ENCODE data around the gene DMD. TPM values are rescaled to one million over a fixed set of nuclear protein-coding genes. Genes with fewer than 3 reads are reported as not detected.
"Not testable (repeated sequence)": the region's sequence is repeated elsewhere in the genome, so short reads cannot be mapped to it uniquely, and the experiment has no call there.

DMD gene
- total RNA-seq, 4 donors from 2014 or later = 18.7 to 69.5 (median 38.5) TPM

GRCh38 chrX:31480696-31481095, 1730.7 kb downstream of the DMD start:
- Histone ChIP-seq H3K27me3 (no peaks in the 10 kb centered on the region), H3K36me3 (no peaks in the 10 kb centered on the region), H3K9me3 (no peaks in the 10 kb centered on the region), H3K4me1 (no peaks in the 10 kb centered on the region), H3K4me3 (no peak overlapping the region), H3K27ac (no peak overlapping the region)
- TF ChIP-seq POLR2A (IDR thresholded peaks at IDR 0.05) (no peak), CTCF (IDR thresholded peaks at IDR 0.05) (no peak), EP300 (IDR thresholded peaks at IDR 0.05) (no peak), POLR2AphosphoS5 (IDR thresholded peaks at IDR 0.05) (no peak)
- no peak for DNase-seq (ENCODE audit: low spot score in 2 of 2)
- 79% methylated on average over 4 of the region's 4 CpGs for WGBS

- H3K4me3 ChIP-seq = no peak overlapping the region
- DNase-seq (ENCODE audit: low spot score in 2 of 2) = no peak
- no peaks in the 10 kb centered on the region for H3K36me3 ChIP-seq
- WGBS = 95% methylated on average over 11 of the region's 11 CpGs
- H3K27ac ChIP-seq = no peak overlapping the region
- no peaks in the 10 kb centered on the region for H3K4me1 ChIP-seq
- TF ChIP-seq POLR2A (IDR thresholded peaks at IDR 0.05) (no peak), EP300 (IDR thresholded peaks at IDR 0.05) (no peak), CTCF (IDR thresholded peaks at IDR 0.05) (no peak), POLR2AphosphoS5 (IDR thresholded peaks at IDR 0.05) (no peak)
- no peaks in the 10 kb centered on the region for H3K27me3 ChIP-seq
- H3K9me3 ChIP-seq = no peaks in the 10 kb centered on the region
These were observed 1740.1 kb downstream of the DMD start for GRCh38 chrX:31471229-31471628.

- H3K4me1 ChIP-seq; H3K27me3 ChIP-seq; H3K36me3 ChIP-seq; H3K9me3 ChIP-seq; H3K4me3 ChIP-seq; H3K27ac ChIP-seq; DNase-seq (ENCODE audit: low spot score in 2 of 2): not testable (repeated sequence)
- WGBS = 84% methylated on average over 5 of the region's 7 CpGs
These were observed 1740.6 kb downstream of the DMD start for GRCh38 chrX:31470753-31471152.

- no peak for DNase-seq (ENCODE audit: low spot score in 2 of 2)
- H3K9me3 ChIP-seq = no peaks in the 10 kb centered on the region
- 34% methylated on average over 4 of the region's 4 CpGs for WGBS
- no peaks in the 10 kb centered on the region for H3K4me1 ChIP-seq
- no peak overlapping the region for H3K27ac ChIP-seq
- no peak overlapping the region for H3K4me3 ChIP-seq
- TF ChIP-seq CTCF (IDR thresholded peaks at IDR 0.05) = no peak
- no peak for TF ChIP-seq POLR2A (IDR thresholded peaks at IDR 0.05)
- no peak for TF ChIP-seq EP300 (IDR thresholded peaks at IDR 0.05)
- no peak for TF ChIP-seq POLR2AphosphoS5 (IDR thresholded peaks at IDR 0.05)
- no peaks in the 10 kb centered on the region for H3K36me3 ChIP-seq
- no peaks in the 10 kb centered on the region for H3K27me3 ChIP-seq
These were observed 1746.9 kb downstream of the DMD start for GRCh38 chrX:31464306-31464915.

- TF ChIP-seq CTCF (IDR thresholded peaks at IDR 0.05) = no peak
These were observed 1750.1 kb downstream of the DMD start for GRCh38 chrX:31461266-31461665.

GRCh38 chrX:31459361-31459760, 1752.0 kb downstream of the DMD start:
- no peaks in the 10 kb centered on the region for H3K9me3 ChIP-seq
- 47% methylated on average over 5 of the region's 5 CpGs for WGBS

More at GRCh38 chrX:31461266-31461665, 1750.1 kb downstream of the DMD start:
- no peak overlapping the region for H3K4me3 ChIP-seq
- no peaks in the 10 kb centered on the region for H3K4me1 ChIP-seq
- DNase-seq (ENCODE audit: low spot score in 2 of 2) = no peak
- H3K9me3 ChIP-seq = no peaks in the 10 kb centered on the region
- H3K27me3 ChIP-seq = no peaks in the 10 kb centered on the region
- H3K27ac ChIP-seq = no peak overlapping the region
- H3K36me3 ChIP-seq = no peaks in the 10 kb centered on the region

More at GRCh38 chrX:31459361-31459760, 1752.0 kb downstream of the DMD start:
- Histone ChIP-seq H3K36me3 (no peaks in the 10 kb centered on the region), H3K4me3 (no peak overlapping the region), H3K4me1 (no peaks in the 10 kb centered on the region), H3K27me3 (no peaks in the 10 kb centered on the region), H3K27ac (no peak overlapping the region)
- DNase-seq (ENCODE audit: low spot score in 2 of 2) = no peak
- no peak for TF ChIP-seq POLR2AphosphoS5 (IDR thresholded peaks at IDR 0.05)
- TF ChIP-seq POLR2A (IDR thresholded peaks at IDR 0.05) = no peak
- TF ChIP-seq EP300 (IDR thresholded peaks at IDR 0.05) = no peak
- TF ChIP-seq CTCF (IDR thresholded peaks at IDR 0.05) = no peak
